BE2C (cell line): ENCODE data around the gene ALG9.
"Not testable (repeated sequence)": the region's sequence is repeated elsewhere in the genome, so short reads cannot be mapped to it uniquely, and the experiment has no call there.

Experiments
- DNase-seq: peaks from one replicate; pipeline ENCODE4 v3.0.0-alpha.2; 2020
- H3K27me3 ChIP-seq: fragments of 250-450 bp; sonication (Bioruptor Pico); 2 replicates; pipeline ENCODE4 v1.5.1; 2020; ENCODE audit warnings: mild to moderate bottlenecking
- H3K36me3 ChIP-seq: fragments of 250-450 bp; sonication (Bioruptor Pico); 2 replicates; pipeline ENCODE4 v1.5.1; 2020; ENCODE audit warnings: mild to moderate bottlenecking
- H3K4me1 ChIP-seq: fragments of 250-450 bp; sonication (Bioruptor Pico); 2 replicates; pipeline ENCODE4 v1.5.1; 2020
- H3K4me3 ChIP-seq: 2 replicates; pipeline ENCODE4 v1.5.1; 2011; ENCODE audit warnings: low read depth, low read length
- H3K9me3 ChIP-seq: fragments of 250-450 bp; sonication (Bioruptor Pico); 2 replicates; pipeline ENCODE4 v1.5.1; 2020
- TF ChIP-seq, protein P1 (sequence below): IDR thresholded peaks from 2 replicates; pipeline ENCODE4 v1.5.1; 2012; ENCODE audit warnings: mild to moderate bottlenecking, low read depth, low read length

Gene ALG9

DNA sequence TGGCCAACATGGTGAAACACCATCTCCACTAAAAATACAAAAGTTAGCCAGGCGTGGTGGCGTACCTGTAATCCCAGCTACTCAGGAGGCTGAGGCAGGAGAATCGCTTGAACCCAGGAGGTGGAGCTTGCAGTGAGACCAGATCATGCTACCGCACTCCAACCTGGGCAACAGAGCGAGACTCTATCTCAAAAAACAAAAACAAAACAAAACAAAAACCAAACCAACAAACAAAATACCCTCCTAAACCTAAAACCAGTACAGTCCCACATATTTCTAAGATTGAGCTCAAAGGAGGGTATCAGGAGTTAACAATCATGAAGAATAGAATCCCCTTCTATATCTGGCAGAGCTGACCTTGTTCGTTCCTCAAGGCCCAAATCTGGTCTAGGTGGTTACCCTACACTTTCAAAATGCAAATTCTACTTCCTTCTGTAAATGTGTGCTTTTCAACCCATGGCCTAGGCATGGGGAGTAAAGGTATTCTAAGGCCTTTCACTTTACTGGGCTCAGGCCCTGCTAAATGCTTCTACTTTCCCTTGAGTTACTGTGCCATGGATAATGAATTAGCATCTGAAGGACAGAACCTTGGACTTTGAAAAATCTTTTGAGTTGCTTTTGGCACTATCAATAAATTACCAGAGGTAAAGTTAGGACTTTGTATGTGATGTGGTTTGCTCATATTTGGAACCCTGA, 94.8 kb downstream of the ALG9 start:
- DNase-seq: no peak
- TF ChIP-seq, protein P1, sequence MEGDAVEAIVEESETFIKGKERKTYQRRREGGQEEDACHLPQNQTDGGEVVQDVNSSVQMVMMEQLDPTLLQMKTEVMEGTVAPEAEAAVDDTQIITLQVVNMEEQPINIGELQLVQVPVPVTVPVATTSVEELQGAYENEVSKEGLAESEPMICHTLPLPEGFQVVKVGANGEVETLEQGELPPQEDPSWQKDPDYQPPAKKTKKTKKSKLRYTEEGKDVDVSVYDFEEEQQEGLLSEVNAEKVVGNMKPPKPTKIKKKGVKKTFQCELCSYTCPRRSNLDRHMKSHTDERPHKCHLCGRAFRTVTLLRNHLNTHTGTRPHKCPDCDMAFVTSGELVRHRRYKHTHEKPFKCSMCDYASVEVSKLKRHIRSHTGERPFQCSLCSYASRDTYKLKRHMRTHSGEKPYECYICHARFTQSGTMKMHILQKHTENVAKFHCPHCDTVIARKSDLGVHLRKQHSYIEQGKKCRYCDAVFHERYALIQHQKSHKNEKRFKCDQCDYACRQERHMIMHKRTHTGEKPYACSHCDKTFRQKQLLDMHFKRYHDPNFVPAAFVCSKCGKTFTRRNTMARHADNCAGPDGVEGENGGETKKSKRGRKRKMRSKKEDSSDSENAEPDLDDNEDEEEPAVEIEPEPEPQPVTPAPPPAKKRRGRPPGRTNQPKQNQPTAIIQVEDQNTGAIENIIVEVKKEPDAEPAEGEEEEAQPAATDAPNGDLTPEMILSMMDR: no peak
- H3K36me3 ChIP-seq: no peaks in the 10 kb centered on the region
- H3K27me3 ChIP-seq: no peaks in the 10 kb centered on the region
- no peaks in the 10 kb centered on the region for H3K9me3 ChIP-seq
- no peak overlapping the region for H3K4me3 ChIP-seq
- peaks cover 5% of the 10 kb centered on the region for H3K4me1 ChIP-seq

DNA sequence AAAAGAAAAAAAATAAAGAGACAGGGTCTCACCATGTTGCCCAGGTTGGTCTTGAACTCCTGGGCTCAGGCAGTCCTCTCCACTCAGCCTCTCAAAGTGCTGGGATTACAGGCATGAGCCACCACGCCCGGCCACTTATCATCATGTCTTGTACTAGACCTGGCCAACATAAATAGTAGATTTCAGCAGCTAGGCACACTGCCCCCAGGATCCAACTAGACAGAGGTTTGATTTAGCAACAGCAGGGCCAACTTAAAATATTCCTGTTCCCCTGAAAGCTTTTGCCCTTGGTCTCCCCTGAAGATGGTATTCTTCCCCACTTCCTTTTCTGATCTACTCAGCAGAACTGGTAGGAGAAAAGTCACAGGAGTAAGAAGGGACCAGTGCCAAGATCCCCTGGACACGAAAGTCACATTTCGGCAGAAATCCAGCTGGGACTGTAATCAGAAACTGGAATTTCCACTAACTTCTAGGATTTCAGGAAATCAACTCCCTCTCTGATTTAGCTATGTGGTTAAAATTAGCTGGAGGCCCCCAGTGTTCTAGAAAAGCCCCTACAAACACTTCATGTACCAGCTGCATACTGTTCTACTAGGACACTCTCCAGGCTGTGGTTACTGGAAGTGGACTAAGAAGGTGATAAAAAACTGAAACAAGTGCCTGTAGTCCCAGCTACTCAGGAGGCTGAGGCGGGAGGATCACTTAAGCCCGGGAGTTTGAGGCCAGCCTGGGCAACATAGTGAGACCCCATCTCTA, 96.2 kb downstream of the ALG9 start:
- H3K27me3 ChIP-seq: no peaks in the 10 kb centered on the region
- peaks cover 5% of the 10 kb centered on the region for H3K4me1 ChIP-seq
- no peak for DNase-seq
- TF ChIP-seq, protein P1: no peak
- no peak overlapping the region for H3K4me3 ChIP-seq
- no peaks in the 10 kb centered on the region for H3K9me3 ChIP-seq
- no peaks in the 10 kb centered on the region for H3K36me3 ChIP-seq

DNA sequence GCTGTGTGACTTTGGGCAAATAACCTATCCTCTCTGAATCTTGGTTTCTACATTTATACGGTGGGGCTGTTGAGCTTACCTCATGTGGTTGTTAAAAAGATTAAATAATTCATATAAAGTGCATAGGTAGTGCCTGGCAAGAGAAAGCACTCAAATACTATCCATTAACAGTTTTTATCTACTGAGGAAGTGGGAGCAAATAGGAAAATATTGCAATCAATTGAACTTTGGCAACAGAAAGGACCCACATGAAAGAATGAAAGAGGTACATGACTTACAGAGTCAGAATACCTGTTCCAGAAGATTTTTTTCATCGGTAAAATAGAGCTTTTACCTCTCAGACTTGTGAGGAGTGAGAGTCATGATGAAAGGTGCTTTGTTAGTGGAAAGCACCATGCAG, 98.8 kb downstream of the ALG9 start:
- no peaks in the 10 kb centered on the region for H3K36me3 ChIP-seq
- TF ChIP-seq, protein P1: no peak
- H3K27me3 ChIP-seq: no peaks in the 10 kb centered on the region
- H3K4me3 ChIP-seq: no peak overlapping the region
- no peak for DNase-seq
- no peaks in the 10 kb centered on the region for H3K9me3 ChIP-seq
- H3K4me1 ChIP-seq: peaks cover 2% of the 10 kb centered on the region

DNA sequence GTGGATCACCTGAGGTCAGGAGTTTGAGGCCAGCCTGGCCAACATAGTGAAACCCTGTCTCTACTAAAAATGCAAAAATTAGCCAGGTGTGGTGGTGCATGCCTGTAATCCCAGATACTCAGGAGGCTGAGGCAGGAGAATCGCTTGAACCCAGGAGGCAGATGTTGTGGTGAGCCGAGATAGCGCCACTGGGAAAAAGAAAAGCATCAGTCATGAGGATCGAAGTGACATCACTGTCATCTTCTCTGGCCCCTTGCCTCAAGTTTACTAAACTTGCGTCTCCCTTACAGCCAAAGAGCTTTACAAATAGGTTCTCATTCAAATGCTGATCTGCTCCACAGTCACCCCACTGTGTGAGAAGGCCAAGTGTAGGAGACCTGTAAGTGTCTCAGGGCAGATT, 100.2 kb downstream of the ALG9 start:
- not testable (repeated sequence) for H3K9me3 ChIP-seq, H3K4me3 ChIP-seq

DNA sequence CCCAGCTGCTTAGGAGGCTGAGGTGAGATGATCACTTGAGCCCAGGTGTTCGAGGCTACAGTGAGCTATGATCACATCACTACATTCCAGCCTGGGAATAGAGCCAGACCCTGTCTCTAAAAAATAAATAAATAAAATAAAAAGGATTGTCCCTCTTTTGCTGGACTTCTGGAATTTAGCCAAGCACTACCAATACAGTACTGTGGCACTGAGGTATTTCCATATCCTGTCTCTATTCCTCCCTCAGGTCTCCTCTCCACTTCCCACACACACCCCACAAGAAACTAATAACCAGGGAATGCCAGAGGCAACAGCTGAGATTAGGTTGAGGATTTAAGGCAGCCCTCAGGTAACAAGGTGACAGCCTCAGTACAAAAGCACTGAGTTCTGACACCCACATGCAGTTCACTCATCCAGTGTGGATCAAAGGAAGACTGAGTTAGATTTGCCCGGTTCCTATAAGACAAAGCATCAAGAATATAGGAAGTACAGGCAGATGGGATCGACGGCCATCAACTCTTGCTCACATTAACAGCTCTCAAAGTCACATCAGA, 100.7 kb downstream of the ALG9 start:
- TF ChIP-seq, protein P1: no peak
- DNase-seq: no peak

More for the DNA sequence above, 100.2 kb downstream of the ALG9 start:
- not testable (repeated sequence) for H3K36me3 ChIP-seq, H3K4me1 ChIP-seq, DNase-seq, H3K27me3 ChIP-seq

DNA sequence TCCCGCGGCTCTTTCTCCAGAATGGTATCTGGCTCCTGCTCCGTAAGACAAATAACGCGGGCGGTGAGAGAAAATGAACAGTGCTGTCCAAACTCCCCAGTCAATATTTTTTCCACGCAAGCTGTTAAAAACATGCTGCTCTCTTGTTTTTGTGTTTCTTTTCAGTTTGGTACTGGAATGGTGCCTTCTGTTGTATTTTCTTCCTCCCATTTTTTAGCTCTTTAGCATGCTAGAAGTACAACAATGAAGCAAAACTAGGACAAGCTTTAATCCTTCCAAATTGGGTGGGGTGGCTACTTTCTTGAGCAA, 104.6 kb downstream of the ALG9 start:
- Histone ChIP-seq H3K27me3 (no peaks in the 10 kb centered on the region), H3K4me3 (peak overlapping the region; percentile 88), H3K36me3 (peaks cover 15% of the 10 kb centered on the region), H3K9me3 (no peaks in the 10 kb centered on the region), H3K4me1 (peaks cover 3% of the 10 kb centered on the region)
- TF ChIP-seq, protein P1: no peak
- no peak for DNase-seq

More for the DNA sequence above, 100.7 kb downstream of the ALG9 start:
- Histone ChIP-seq H3K4me1 (peaks cover 3% of the 10 kb centered on the region), H3K27me3 (no peaks in the 10 kb centered on the region), H3K9me3 (no peaks in the 10 kb centered on the region), H3K4me3 (no peak overlapping the region), H3K36me3 (no peaks in the 10 kb centered on the region)
